Activated T-cell treated with anti-CD3 and anti-CD28 coated beads, Interleukin-2, amount 50 U/mL, for 24 hours (primary cell): Measurements from ENCODE around the gene SLC12A1.

Experiments
- DNase-seq: peaks from one replicate; pipeline ENCODE4 v3.0.0-alpha.2; 2020
- H3K27ac Mint-ChIP-seq: 2 replicates; pipeline ENCODE4 v1.8.0; 2020; ENCODE audit warnings: mild to moderate bottlenecking, mixed read lengths
- H3K27me3 Mint-ChIP-seq: 2 replicates; pipeline ENCODE4 v1.8.0; 2020; ENCODE audit warnings: mixed read lengths
- H3K36me3 Mint-ChIP-seq: 2 replicates; pipeline ENCODE4 v1.8.0; 2020; ENCODE audit warnings: low read depth, mixed read lengths
- H3K4me1 Mint-ChIP-seq: 2 replicates; pipeline ENCODE4 v1.8.0; 2020; ENCODE audit warnings: low read depth, mixed read lengths
- H3K4me3 Mint-ChIP-seq: 2 replicates; pipeline ENCODE4 v1.8.0; 2020; ENCODE audit warnings: mild to moderate bottlenecking, moderate library complexity, mixed read lengths
- H3K9me3 Mint-ChIP-seq: 2 replicates; pipeline ENCODE4 v1.8.0; 2020; ENCODE audit warnings: mixed read lengths

The SLC12A1 gene

DNA sequence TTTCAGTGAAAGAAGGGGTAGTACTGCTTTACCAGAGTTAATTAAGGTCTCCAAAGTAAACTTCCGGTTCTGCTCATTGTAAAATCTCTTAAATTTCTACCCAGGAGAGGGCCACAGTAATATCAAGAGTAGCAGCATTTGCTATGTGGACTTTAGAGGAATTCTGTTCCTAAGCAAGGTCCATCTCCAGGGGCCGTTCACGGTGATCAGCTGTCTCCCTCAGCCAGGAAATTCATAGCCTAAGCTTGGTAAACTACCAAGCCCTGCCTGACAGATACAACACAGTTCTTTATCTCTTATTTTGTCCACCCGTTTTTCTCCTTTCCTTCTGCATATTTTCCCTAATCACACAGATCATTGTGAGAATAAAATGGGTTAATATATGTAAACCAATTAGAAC, 127.4 kb downstream of the SLC12A1 start:
- Mint-ChIP-seq H3K4me3 (peak overlapping the region; percentile 95), H3K4me1 (peaks cover 53% of the 10 kb centered on the region), H3K36me3 (peaks cover 76% of the 10 kb centered on the region), H3K27ac (peak overlapping the region; percentile 98), H3K27me3 (no peaks in the 10 kb centered on the region), H3K9me3 (no peaks in the 10 kb centered on the region)
- DNase-seq, result no peak

- no peaks in the 10 kb centered on the region for H3K9me3 Mint-ChIP-seq
- H3K4me3 Mint-ChIP-seq, result peak overlapping the region; percentile 95
- H3K36me3 Mint-ChIP-seq, result peaks cover 80% of the 10 kb centered on the region
- peaks cover 52% of the 10 kb centered on the region for H3K4me1 Mint-ChIP-seq
- no peak for DNase-seq
- H3K27me3 Mint-ChIP-seq, result no peaks in the 10 kb centered on the region
- peak overlapping the region; percentile 98 for H3K27ac Mint-ChIP-seq
These were observed 128.2 kb downstream of the SLC12A1 start for GRCh38 chr15:48334260-48334659.

DNA sequence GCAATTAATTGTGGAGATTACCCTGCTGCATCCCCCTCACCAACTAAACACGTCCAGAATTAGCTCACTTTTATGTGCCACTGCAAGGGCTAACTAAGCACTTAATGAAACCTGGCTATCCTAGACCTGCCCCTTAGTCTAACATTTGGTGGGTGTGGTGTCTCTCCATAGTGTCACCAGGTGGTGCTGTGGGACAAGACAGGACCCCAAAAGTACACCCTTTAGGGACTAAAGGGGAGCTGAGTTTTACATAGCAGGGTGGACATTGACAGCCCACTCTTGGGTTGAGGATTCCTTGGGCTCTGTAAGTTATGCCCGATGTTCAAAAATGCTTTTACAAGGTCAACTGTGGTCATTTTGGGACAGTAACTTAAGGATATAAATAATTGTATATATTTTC, 130.8 kb downstream of the SLC12A1 start:
- H3K4me1 Mint-ChIP-seq, result peaks cover 49% of the 10 kb centered on the region
- H3K9me3 Mint-ChIP-seq, result no peaks in the 10 kb centered on the region
- DNase-seq, result no peak
- no peaks in the 10 kb centered on the region for H3K27me3 Mint-ChIP-seq
- H3K27ac Mint-ChIP-seq, result peak overlapping the region; percentile 64
- H3K4me3 Mint-ChIP-seq, result peak overlapping the region; percentile 15
- peaks cover 90% of the 10 kb centered on the region for H3K36me3 Mint-ChIP-seq

DNA sequence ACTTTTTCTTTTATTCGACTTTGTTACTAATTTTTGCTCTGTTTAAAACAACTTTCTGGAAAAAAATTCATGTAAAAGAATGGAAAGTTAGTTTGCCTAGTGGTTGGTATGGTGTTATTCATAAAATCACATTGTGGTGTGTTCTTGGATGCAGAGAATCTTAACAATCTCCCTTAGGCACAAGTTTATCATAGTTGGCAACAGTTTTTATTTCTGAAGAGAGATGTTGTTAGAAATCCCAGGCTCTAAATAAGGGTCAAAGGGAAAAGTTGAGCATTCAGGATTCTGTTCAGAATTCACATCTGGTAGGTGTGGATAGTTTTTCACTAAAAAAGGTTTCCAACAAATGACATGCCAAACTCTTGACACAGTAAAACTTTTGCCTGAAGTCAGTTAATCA, 131.5 kb downstream of the SLC12A1 start:
- no peaks in the 10 kb centered on the region for H3K27me3 Mint-ChIP-seq
- H3K4me1 Mint-ChIP-seq, result peaks cover 49% of the 10 kb centered on the region
- H3K9me3 Mint-ChIP-seq, result no peaks in the 10 kb centered on the region
- no peak overlapping the region for H3K4me3 Mint-ChIP-seq
- no peak for DNase-seq
- H3K27ac Mint-ChIP-seq, result no peak overlapping the region
- peaks cover 92% of the 10 kb centered on the region for H3K36me3 Mint-ChIP-seq

GRCh38 chr15:48340111-48340510, 134.0 kb downstream of the SLC12A1 start:
- Mint-ChIP-seq H3K4me1 (peaks cover 28% of the 10 kb centered on the region), H3K4me3 (no peak overlapping the region), H3K27me3 (no peaks in the 10 kb centered on the region), H3K27ac (no peak overlapping the region), H3K9me3 (no peaks in the 10 kb centered on the region), H3K36me3 (peaks cover 84% of the 10 kb centered on the region)
- DNase-seq, result no peak

DNA sequence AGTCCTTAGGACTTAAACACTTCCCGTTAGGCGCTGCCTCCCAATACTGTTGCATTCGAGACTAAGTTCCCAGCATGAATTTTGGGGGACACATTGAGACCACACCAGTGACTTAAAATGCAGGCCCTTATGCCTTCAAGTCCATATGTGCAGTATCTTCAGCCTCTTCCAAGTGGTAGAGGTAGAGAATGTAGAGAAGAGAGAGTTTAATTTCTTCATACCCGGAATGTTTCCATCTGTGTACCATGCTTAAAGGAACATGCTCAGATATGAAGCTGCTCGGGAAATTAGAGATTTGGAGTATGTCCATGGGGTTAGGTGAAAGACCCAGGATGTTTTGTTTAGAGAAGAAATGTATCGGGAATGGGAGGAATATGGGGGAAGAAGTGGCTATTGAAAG, 137.8 kb downstream of the SLC12A1 start:
- DNase-seq, result no peak
- no peak overlapping the region for H3K27ac Mint-ChIP-seq
- H3K36me3 Mint-ChIP-seq, result peaks cover 71% of the 10 kb centered on the region
- H3K4me1 Mint-ChIP-seq, result peaks cover 4% of the 10 kb centered on the region
- H3K27me3 Mint-ChIP-seq, result no peaks in the 10 kb centered on the region
- H3K9me3 Mint-ChIP-seq, result no peaks in the 10 kb centered on the region
- H3K4me3 Mint-ChIP-seq, result no peak overlapping the region

GRCh38 chr15:48345516-48345915, 139.4 kb downstream of the SLC12A1 start:
- peaks cover 56% of the 10 kb centered on the region for H3K36me3 Mint-ChIP-seq
- no peaks in the 10 kb centered on the region for H3K9me3 Mint-ChIP-seq
- H3K27me3 Mint-ChIP-seq, result no peaks in the 10 kb centered on the region
- H3K4me3 Mint-ChIP-seq, result no peak overlapping the region
- no peak for DNase-seq
- no peak overlapping the region for H3K27ac Mint-ChIP-seq
- H3K4me1 Mint-ChIP-seq, result no peaks in the 10 kb centered on the region

DNA sequence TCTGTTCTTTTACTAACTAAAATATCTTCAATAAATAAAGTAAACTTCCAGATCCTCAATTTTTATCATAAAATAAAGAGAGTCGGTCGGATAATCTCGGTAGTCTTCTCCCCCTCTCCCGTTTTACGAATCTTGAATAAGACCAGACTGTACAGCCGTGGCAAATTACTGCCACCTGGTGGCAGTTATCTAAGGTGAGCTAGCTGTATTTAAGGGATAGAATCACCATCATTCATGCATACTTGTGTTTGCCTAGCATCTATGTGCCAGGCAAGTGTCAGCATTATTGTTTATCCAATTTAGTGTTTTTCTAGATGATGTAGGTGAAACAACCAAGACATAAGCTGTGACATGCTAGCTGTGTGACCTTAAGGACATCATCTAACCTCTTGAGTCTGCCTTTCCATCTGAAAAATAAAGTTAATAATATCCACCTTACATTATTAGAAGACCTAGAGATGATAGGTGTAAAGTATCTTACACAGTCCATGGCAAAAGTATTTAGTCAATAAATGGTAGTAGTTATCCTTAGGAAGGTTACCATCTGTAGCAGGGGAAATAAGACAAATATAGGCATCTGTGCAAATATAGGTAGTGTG, 146.5 kb downstream of the SLC12A1 start:
- no peaks in the 10 kb centered on the region for H3K4me1 Mint-ChIP-seq
- H3K27ac Mint-ChIP-seq, result no peak overlapping the region
- H3K9me3 Mint-ChIP-seq, result no peaks in the 10 kb centered on the region
- H3K27me3 Mint-ChIP-seq, result peaks cover 4% of the 10 kb centered on the region
- no peak overlapping the region for H3K4me3 Mint-ChIP-seq
- DNase-seq, result peak; percentile 43
- peaks cover 2% of the 10 kb centered on the region for H3K36me3 Mint-ChIP-seq
